Stimulated activated CD8-positive, alpha-beta memory T cell treated with anti-CD3 and anti-CD28 coated beads, Interleukin-12 subunit alpha, Interleukin-12 subunit beta, amount 100 ng/mL, for 24 hours (primary cell): Measurements from ENCODE around the gene NHERF1.

Source experiments
- DNase-seq: peaks from one replicate; pipeline ENCODE4 v3.0.0-alpha.2; 2020; ENCODE audit errors: extremely low read depth

The NHERF1 gene

DNA sequence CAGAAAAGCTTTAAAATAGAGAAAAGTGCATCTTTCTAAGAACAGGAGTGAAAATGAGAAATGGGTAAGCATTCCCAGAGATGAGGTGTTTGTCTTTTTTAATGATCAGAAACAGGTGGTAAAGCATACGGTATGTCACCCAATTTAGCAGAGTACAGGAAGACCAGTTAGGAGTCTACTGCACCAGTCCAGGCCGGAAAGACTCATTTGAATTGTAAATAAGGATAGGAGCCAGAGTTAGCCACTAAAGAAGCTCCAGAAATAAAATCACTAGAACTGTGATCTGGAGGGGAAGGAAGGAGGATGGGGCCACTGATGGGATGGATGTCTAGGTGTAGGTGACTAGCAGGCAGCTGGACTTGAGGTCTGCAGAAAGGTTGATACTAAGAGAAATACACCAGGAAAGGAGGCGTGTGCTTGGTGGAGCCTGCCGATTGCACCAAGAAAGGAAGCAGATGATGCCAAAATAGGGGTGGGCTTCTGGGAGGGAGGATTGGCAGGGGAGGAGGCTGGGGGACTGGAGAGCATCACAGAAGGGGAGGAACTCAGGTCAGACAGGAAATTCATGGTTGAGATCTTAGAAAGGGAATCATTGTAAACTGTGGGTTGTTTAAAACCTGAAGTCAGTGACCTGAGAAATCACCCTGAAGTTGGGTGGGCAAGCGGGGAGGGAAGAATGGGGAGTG is 35.8 kb downstream of the NHERF1 start:
- no peak for DNase-seq

DNA sequence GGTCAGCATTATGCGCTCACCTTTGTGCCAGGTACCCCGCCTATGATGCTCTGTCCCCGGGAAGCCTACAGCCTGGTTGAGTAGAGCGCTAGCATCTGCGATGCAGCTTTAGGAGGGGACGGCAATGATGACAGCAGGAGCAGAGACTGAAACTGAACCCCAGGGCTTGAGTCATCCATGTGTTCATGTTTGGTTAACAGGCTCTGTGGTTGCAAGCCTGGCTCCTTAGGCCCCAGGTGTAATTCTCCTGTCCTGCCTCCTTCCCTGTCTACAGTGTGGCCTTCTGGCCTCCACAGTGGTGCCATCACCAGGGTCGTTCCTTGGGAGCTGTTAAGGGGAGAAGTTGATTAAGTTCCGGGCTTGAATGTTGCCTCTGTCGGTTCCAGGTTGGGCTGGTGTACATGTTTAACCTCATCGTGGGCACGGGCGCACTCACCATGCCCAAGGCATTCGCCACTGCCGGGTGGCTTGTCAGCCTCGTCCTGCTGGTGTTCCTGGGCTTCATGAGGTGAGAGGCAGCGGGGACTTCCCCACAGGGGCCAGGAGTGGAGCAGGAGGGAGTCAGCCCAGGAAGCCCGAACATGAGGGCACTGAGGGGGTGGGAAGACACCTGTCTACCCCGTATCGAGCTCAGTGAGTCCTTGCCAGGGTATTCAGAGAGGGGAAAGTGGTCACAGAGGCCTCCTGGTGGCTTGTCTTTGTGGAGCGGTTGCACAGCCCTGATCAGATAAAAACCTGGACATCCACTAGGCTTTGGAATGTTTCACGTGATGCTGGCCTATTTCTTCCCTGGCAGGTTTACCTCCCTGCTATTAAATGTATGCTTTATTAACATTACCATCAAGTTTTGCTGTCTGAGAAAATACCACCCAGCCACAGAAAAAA is 36.9 kb downstream of the NHERF1 start:
- DNase-seq: no peak

DNA sequence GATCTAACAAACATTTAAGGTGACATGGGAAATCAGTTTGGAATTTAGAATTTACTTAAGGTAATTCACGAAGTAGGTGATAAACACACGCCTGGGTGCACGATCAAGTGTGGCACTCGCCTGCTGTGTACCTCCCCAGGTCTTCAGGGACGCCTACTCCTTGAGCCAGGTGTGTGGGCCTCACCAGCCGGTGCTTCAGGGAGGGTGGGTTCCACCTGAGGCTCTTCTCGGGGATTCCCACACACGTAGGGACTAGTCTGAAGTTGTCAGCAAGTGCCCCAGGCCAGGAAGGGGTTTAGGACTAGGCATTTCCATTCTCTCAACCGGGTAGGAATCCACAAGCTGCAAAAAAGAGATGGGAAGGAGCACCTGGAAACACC is 37.5 kb downstream of the NHERF1 start:
- no peak for DNase-seq

DNA sequence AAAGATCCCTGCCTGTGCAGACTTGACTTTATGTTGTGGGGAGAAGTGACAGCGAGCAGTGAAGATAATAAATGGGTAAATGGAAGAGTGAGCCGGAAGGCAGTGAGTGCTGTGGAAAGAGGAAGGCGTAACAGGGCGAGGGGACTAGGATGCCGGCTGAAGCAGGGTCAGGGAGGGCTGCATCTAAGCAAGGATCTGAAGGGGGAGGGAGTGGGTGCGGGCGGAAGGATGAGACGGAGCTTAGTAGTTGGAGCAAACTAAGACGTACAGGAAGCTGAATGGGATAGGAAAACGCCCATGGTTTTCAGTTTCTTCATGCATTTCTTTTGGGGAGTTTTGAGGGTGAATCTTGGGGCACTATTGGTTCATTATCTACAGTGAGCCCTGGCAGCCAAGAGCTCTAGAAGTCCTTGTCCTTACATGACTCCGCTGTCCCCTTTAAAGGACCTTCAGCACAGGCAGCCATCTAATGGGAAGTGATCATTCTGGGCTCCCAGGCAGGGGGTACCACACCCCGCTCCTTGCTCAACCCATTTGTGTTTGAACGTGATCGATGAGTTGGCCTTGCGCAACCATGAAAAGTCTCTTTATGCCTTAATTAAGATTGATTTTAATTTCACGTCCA is 38.1 kb downstream of the NHERF1 start:
- no peak for DNase-seq

DNA sequence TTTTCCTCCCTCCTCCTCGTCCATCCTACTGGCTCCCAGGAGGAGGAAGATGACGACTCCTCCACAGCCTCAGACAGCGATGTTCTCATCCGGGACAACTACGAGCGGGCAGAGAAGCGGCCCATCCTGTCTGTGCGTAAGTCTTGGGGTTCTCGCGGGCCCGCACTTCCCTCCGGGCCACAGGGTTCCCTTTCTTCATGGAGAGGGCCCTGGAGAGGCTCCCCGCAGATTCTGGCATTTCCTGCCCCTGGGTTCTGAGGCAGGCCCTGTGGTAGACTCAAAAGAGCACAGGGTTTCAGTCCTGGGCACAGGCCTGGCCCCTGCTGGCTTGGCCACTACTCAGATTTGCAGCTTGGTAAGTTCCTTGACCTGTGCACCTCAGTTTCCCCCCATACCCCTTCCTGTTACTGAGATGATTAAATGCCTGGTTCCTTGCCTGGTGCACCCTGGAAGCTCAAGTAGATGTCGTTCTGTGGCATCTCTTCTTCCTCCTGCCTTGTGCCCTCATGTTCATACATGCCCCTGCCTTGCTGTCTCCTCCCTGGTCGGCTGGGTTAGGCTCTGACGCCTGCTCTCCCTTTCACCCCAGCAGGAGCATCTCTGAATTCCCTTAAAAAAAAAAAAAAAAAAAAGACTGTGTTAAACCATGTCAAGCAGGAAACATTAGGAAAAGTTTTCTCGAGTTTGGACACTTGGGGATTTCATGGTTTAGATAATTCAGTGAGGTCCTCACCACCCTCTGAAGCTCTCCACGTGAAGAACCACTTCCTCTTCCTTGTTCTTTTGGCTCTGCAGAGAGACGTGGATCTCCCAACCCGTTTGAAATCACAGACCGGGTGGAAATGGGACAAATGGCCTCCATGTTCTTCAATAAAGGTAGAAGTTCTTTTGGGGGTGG is 42.0 kb downstream of the NHERF1 start:
- no peak for DNase-seq

DNA sequence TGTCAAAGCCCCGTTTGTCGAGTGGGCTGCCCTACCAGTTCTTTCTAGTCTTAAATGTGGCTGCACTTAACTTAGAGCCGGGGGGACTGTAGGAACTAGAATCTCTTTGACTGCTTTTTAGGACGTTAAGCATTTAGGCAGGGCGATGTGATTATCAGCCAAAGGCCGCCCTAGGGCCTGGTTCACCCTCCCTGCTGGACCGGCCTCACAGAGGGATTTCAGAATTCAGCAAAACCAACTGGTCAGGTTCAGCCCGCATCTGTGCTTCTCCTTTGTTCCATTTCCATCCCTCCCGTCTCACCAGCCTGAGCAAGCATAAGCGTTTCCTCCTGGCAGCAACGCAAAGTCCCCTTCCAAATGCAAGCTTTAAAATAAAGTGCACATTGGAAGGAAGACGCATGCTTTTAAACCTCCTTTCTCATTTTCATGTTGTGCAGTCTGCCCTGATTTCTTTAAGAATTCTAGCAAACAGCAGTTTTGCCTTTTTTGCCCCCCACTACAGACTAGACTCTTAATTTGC is 44.2 kb downstream of the NHERF1 start:
- DNase-seq: no peak

DNA sequence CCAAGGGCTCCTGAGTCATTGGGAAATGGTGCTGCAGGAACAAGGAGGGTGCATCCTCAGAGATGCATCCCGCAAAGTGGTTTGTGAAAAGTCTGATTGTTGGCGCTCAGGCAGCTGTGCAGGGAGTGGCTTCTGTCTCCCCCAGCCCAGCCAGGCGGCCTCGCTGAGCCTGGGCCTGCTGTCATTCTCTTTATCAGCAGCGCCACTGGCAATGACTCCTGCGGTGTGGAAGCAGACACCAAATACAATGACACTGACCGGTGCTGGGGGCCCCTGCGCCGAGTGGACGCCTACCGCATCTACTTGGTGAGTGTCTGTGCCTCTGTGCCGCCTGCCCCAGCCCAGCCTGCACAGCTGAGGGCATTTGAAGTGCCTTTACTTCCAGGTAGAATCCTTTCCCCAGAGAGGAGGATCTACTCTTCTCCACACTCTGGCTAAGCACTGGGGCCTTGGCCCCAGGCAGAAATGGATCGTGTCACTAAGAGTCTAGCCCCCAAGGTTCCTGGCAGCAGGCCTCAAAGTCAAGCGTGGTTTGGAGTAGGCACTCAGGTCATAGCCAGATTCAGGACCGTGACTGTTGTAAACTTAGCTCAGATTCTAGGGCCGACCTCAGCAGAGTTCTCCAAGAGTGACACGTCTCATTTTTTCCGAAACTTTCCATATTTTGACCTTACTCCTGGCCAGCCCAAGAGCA is 47.0 kb downstream of the NHERF1 start:
- DNase-seq: no peak

DNA sequence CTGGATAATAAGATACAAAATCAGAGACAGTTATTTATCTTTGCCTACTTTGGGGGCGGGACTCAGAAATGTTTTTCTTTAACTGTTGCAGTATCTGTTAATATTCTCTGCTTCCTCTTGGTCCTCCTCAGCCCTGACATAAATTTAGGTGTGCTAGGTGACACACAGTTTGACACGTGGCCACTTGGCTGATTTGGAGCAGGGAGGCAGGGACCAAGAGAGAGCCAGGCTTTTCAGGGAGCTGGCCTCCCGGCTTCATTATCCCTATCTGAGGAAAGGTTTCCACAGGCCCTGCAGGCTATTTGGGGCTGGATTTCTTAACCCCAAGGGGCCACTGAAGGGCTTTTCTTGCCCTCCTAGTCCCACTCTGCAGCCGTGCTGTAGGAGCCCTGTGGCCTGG is 47.8 kb downstream of the NHERF1 start:
- no peak for DNase-seq

DNA sequence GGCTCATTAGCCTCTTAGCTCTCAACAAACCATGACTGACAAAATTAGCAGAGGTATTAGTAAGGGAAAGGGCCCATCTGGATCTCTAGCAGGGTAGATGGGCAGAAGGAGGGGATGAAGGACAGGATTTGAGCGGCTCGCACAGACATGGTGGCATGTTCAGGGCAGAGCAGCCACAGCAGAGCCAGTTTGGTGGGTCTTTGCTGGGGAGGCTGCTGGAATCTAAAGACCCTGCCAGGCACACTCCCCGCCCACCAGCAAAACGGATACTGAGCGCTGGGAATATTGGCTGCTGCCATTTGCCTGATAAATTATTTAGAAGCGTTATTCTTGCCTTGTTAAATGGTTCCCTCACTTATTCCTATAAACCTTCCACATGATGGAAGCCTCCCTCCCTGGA is 48.4 kb downstream of the NHERF1 start:
- DNase-seq: no peak

DNA sequence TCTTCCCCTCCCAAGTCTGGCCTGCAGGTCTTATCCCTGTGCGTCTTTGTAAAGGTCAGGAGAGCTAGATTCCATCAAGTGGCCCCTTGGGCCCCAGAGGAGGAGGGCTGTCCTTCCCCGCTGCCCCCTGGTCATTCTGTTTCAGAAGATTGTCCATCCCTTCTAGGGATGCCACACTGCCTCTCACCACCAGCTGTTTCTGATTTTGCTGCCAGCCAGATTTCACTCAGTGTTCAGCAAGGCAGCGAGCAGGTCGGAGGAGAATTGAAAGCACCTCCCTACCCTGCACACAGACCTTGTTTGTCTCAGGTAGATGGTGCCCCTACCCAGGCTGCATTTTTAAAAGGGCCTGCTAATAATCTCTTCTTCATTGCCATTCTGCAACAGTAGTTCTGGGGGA is 49.4 kb downstream of the NHERF1 start:
- DNase-seq: no peak

DNA sequence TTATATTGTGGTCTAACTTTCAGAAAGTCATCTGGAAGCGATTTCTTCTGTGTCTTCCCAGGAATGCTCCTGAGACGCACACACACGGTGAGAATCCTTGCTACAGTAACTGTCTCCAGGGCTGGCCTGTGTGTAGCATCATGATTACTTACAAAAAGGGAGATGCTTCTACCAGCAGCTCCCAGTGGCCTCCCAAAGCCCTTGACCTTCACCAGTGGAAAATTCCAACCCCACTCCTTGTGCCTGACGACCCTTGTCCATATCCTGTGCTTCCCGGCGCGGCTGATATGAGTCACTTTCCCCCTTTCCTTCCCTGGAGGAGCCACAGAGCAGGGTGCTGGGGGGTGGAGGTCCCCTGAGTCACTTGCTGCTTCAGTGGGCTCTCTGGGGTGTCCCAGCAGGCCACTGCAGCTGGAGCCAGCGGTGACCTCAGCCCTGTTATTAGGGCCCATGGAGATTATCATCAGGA is 49.8 kb downstream of the NHERF1 start:
- no peak for DNase-seq

DNA sequence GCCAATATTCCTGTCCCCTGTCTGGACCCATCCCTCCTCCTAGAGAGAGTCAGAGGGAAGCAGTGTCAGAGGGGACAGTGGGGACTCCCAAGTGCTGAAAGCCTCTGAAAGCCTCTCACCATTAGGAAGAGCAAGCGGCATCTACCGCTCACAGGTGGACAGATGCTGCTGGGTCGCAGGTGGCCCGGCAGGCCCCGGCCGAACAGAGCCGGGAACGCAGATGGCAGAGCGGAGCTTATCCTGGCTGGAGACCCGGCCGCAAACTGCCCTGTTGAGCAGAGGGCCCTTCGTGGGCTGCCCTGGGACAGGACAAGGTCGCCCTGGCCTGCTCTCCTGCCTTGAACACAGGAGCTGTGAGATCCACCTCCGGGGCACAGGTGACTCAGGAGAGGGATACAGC is 50.7 kb downstream of the NHERF1 start:
- no peak for DNase-seq

DNA sequence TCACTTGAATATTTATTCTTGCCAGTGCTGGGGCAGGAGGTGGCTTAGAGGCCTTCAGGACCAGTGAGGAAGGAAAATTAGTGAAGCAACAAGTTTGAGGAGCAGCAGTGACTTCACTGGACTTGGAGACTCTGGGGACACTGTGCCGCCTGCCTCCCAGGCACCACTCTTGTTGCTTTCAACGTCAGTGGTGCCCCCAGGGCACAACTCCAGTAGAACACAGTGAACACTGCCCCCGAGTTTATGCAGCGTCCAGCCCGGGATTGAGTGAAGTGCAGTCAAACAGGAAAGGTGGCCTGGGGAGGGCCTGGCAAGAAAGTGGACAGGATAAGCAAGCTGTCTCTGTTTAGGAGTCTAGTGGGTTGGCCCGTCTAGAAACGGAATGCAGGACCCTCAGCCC is 52.1 kb downstream of the NHERF1 start:
- DNase-seq: no peak

DNA sequence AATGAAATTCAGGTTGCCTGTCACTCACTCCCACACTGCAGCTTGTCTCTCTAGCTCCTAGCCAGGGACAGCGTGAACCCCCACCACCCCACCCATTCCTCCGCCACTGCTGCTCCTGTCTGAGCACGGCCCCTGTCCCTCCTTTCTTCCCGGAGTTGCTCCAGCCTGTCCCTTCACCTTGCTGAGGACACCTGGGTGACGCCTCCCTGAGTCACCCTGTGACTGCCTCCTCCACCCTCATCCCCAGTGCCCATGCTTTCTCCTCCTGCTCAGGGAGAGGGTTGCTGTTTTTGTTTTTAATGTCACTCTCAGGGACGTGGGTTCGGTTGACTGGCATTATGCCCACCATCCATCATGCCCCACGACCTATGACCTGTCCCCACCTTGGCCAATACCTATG is 53.5 kb downstream of the NHERF1 start:
- DNase-seq: no peak

DNA sequence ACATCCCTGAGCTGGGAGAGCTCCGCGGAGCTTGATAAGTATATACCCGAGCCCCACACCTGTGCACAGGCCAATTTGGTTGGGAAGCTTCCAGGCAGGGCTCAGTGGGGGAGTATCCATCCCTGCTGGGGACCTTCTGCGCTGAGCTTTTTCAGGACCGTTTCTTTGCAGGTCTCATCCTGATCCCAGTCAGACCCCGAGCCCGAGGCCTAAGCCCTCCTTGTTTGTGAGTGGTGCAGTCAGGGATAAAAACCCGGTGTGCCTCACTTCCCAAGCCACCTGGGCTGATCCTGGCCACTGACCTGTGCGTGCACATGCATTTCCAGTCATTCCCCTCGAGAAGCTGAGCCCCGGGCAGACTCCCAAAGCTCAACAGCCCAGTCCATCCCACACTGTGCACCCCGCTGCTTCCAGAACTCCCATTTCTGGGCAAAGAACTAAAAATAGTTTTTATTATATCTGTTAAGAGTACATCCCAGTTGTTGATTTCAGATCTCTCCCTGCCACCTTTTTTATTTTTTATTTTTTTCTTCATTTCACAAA is 55.0 kb downstream of the NHERF1 start:
- DNase-seq: no peak

DNA sequence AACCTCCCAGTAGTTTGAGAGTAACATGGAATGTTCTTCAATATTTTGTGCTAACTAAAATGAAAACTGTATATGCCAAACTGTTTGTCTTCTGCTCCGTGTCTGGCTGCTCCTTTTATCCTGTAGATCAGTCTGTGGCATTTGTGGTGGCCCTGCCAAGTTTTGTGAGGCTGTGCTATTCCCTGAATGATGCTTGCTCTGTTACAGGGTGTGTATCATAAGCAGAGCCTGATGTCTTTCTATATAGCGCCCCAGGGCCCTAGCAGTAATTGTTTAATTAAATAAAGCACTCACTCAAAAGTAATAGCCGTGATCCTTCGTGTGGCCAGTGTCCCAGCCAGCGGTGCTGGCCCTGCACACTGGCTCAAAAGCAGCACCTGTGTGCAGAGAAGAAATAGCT is 55.5 kb downstream of the NHERF1 start:
- no peak for DNase-seq

DNA sequence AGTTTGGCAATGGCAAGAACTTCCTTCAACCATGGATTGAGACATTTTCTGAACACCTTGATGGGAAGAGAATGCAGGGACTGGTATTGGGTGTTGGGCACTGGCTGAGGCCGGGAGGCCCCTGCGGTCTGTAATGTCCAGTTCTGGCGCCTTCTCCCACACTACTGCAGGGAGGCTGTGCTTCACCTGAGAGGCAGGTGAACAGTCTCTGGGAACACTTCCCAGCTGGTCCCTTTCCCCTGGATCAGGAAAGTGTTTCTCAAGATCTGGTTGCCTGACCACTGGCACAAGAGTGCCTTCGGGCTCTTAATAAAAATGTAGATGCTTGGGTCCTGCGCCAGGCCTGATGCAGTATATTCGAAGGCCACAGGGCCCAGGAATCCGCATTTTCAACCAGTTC is 56.3 kb downstream of the NHERF1 start:
- DNase-seq: no peak

DNA sequence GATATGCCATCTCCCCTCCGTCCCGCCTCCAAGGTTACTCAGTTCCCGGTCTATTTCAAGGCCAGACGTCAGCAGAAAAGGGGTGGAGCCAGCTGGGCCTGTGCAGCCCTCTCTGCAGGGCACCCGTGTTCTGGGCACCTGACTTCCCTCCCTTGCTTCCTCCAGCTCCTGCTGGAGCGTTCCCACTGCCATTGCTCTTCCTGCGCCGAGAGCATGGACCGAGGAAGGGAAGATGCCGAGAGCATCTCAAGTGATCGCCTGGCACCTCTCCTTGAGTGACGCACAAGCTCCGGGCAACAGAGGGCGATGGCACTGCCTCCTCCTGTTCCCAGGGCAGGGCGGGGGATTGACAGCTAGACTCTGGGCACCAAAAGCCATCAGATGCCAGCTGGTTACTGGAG is 57.2 kb downstream of the NHERF1 start:
- no peak for DNase-seq

DNA sequence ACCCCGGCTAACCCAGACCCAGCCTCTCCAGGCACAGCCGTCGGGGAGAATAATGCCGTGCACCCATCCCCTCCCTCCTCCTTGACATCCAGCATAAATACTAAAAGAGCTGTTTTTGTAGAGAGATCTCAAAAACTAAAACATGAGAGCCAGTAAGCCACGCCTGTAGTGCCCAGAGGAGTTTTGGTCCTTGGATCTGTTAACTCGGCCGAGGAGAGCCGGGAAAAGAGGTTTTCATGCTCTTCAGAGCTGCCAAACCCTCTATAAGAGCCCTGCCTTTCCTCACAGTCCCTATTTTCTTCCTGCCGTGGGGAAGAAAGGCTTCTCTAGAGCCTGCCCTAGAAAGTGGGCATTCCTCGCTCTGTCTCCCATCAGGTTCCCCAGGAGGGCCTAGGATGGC is 57.9 kb downstream of the NHERF1 start:
- DNase-seq: no peak

DNA sequence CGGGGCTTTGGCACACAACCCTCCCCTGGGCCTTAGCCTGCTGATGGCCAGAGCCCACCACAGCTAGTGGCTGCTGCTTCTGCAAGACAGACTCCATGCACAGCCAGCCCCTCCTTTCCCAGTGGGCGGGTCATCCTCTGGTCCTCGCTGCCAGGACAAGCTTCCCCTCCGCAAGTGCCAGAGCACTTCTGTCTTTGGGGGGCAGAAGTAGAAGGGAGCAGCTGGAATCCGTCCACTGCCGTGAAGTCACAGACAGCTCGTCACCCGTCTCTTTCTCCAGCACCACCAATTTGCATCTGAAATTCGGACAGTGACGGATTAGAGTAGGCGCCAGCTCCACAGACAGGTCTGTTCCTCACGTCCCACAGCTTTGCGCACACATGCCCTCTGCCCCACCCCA is 59.0 kb downstream of the NHERF1 start:
- no peak for DNase-seq

DNA sequence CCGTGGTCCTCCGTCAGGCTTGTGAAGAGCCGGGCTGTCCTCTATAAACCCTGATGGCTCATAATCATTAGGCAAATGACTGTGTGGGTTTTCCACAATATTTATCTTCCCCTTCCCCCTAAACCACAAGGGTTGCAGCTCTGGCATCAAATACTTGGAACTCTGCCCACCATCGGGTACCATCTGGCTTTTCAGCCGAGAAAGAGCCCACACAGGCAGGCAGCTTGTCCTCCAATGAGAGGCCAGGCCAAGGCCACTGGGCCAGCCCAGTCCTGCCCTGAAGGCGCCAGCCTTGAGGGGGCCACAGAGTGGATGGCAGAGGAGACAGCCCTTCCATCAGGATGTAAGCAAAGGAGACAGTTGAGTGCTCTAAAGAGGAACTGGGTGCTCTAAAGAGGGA is 59.5 kb downstream of the NHERF1 start:
- no peak for DNase-seq
